Activated CD8-positive, alpha-beta memory T cell treated with anti-CD3 and anti-CD28 coated beads, Interleukin-2, amount 50 U/mL, for 1 hour (primary cell): Measurements from ENCODE around the gene PTCSC3.
"Not testable (repeated sequence)": the region's sequence is repeated elsewhere in the genome, so short reads cannot be mapped to it uniquely, and the experiment has no call there.

Experiments used
- DNase-seq: peaks from one replicate; pipeline ENCODE4 v3.0.0-alpha.2; 2020; ENCODE audit errors: extremely low read depth

The PTCSC3 gene

GRCh38 chr14:36173161-36173560 is 3.4 kb downstream of the PTCSC3 start:
- DNase-seq = no peak

GRCh38 chr14:36171607-36172006 is 4.9 kb downstream of the PTCSC3 start:
- no peak for DNase-seq

GRCh38 chr14:36167431-36167830 is 9.1 kb downstream of the PTCSC3 start:
- no peak for DNase-seq

GRCh38 chr14:36163451-36163850 is 13.1 kb downstream of the PTCSC3 start:
- no peak for DNase-seq

GRCh38 chr14:36162267-36162666 is 14.3 kb downstream of the PTCSC3 start:
- no peak for DNase-seq

GRCh38 chr14:36161776-36162175 is 14.7 kb downstream of the PTCSC3 start:
- no peak for DNase-seq

- no peak for DNase-seq
Observed at GRCh38 chr14:36151335-36151734, 25.2 kb downstream of the PTCSC3 start.

GRCh38 chr14:36134038-36134437 is 42.5 kb downstream of the PTCSC3 start:
- DNase-seq = no peak

GRCh38 chr14:36132826-36133225 is 43.7 kb downstream of the PTCSC3 start:
- no peak for DNase-seq

GRCh38 chr14:36130186-36130585 is 46.3 kb downstream of the PTCSC3 start:
- DNase-seq = no peak

- no peak for DNase-seq
Observed at GRCh38 chr14:36129181-36129580, 47.3 kb downstream of the PTCSC3 start.

- DNase-seq = no peak
Observed at GRCh38 chr14:36113341-36113740, 63.2 kb downstream of the PTCSC3 start.

- no peak for DNase-seq
Observed at GRCh38 chr14:36111822-36112583, 64.5 kb downstream of the PTCSC3 start.

- no peak for DNase-seq
Observed at GRCh38 chr14:36105401-36105800, 71.1 kb downstream of the PTCSC3 start.

GRCh38 chr14:36104258-36104657 is 72.3 kb downstream of the PTCSC3 start:
- DNase-seq = not testable (repeated sequence)

- DNase-seq = no peak
Observed at GRCh38 chr14:36099619-36100018, 76.9 kb downstream of the PTCSC3 start.

- no peak for DNase-seq
Observed at GRCh38 chr14:36097356-36097755, 79.2 kb downstream of the PTCSC3 start.

GRCh38 chr14:36096090-36096489 is 80.4 kb downstream of the PTCSC3 start:
- DNase-seq = no peak

GRCh38 chr14:36094963-36095362 is 81.6 kb downstream of the PTCSC3 start:
- DNase-seq = no peak

- DNase-seq = no peak
Observed at GRCh38 chr14:36091096-36091495, 85.4 kb downstream of the PTCSC3 start.

GRCh38 chr14:36087411-36087810 is 89.1 kb downstream of the PTCSC3 start:
- no peak for DNase-seq

GRCh38 chr14:36086629-36087395 is 89.7 kb downstream of the PTCSC3 start:
- no peak for DNase-seq

GRCh38 chr14:36085861-36086260 is 90.7 kb downstream of the PTCSC3 start:
- DNase-seq = no peak
